Liver (tissue), 9 donors: ENCODE measurements around the gene CAPZB. TPM values are rescaled to one million over a fixed set of nuclear protein-coding genes. Genes with fewer than 3 reads are reported as not detected.

Source experiments
- DNase-seq: peaks from one replicate; pipeline ENCODE4 v3.0.0-alpha.2; 2017; ENCODE audit warnings: low spot score
- H3K27ac ChIP-seq, 2 donors: one replicate each; pipeline ENCODE4 v1.7.0; 2013; ENCODE audit warnings: inconsistent platforms in 2 of 2, low read length in 2 of 2, control low read depth in 1 of 2, low read depth in 1 of 2, mild to moderate bottlenecking in 1 of 2
- H3K27me3 ChIP-seq, 4 donors: one replicate each; pipeline versions ENCODE4 v1.6.1 to v1.7.0; 2013; ENCODE audit warnings: low read length in 3 of 4, inconsistent platforms in 1 of 4, mild to moderate bottlenecking in 1 of 4, moderate library complexity in 1 of 4; ENCODE audit not compliant: control insufficient read depth in 4 of 4, insufficient read depth in 4 of 4
- H3K36me3 ChIP-seq, 4 donors: one replicate each; pipeline versions ENCODE4 v1.6.1 to v1.7.0; 2013; ENCODE audit warnings: low read length in 3 of 4, mild to moderate bottlenecking in 3 of 4, low read depth in 1 of 4, moderate library complexity in 1 of 4; ENCODE audit not compliant: control insufficient read depth in 4 of 4, insufficient read depth in 3 of 4
- H3K4me1 ChIP-seq, 4 donors: one replicate each; pipeline versions ENCODE4 v1.6.1 to v1.7.0; 2013; ENCODE audit warnings: low read length in 3 of 4, mild to moderate bottlenecking in 3 of 4, moderate library complexity in 1 of 4; ENCODE audit not compliant: control insufficient read depth in 4 of 4, insufficient read depth in 4 of 4
- H3K4me3 ChIP-seq, 3 donors: one replicate each; pipeline versions ENCODE4 v1.6.1 to v1.7.0; 2013; ENCODE audit warnings: low read length in 3 of 3, control low read depth in 1 of 3, low read depth in 1 of 3, mild to moderate bottlenecking in 1 of 3
- H3K9ac ChIP-seq, 2 donors: one replicate each; pipeline ENCODE4 v1.7.0; 2013; ENCODE audit warnings: low read length in 2 of 2, mild to moderate bottlenecking in 2 of 2, moderate library complexity in 2 of 2, control low read depth in 1 of 2, low read depth in 1 of 2
- H3K9me3 ChIP-seq, 4 donors: one replicate each; pipeline versions ENCODE4 v1.6.1 to v1.7.0; 2013; ENCODE audit warnings: low read length in 3 of 4; ENCODE audit not compliant: control insufficient read depth in 4 of 4
- ATF3 ChIP-seq: IDR thresholded peaks from 2 replicates; pipeline ENCODE4 v1.6.1; 2016; ENCODE audit warnings: antibody characterized with exemption
- CTCF ChIP-seq: fragments of 150-350 bp; IDR thresholded peaks from 2 replicates; pipeline ENCODE4 v1.5.1; 2017; ENCODE audit warnings: improper control_type of control experiment, low read depth, low read length; ENCODE audit not compliant: missing input control
- EGR1 ChIP-seq, 2 donors: IDR thresholded peaks; 2 replicates each; pipeline ENCODE4 v1.6.1; 2016 to 2018; ENCODE audit warnings: antibody characterized with exemption in 2 of 2, low read depth in 2 of 2
- FOXA1 ChIP-seq: IDR thresholded peaks from 2 replicates; pipeline ENCODE4 v1.6.1; 2016; ENCODE audit warnings: antibody characterized with exemption
- FOXA2 ChIP-seq: IDR thresholded peaks from 2 replicates; pipeline ENCODE4 v1.6.1; 2016; ENCODE audit warnings: antibody characterized with exemption
- GABPA ChIP-seq, 2 donors: IDR thresholded peaks in 1 of 2; conservative IDR thresholded peaks in 1 of 2; 2 replicates each; pipeline ENCODE4 v1.6.1; 2016; ENCODE audit warnings: antibody characterized with exemption in 2 of 2, mild to moderate bottlenecking in 1 of 2, moderate library complexity in 1 of 2
- HNF4A ChIP-seq, 2 donors: conservative IDR thresholded peaks; 2 replicates each; pipeline ENCODE4 v1.6.1; 2016; ENCODE audit warnings: antibody characterized with exemption in 2 of 2, mild to moderate bottlenecking in 2 of 2
- HNF4G ChIP-seq: IDR thresholded peaks from 2 replicates; pipeline ENCODE4 v1.6.1; 2016; ENCODE audit warnings: antibody characterized with exemption
- JUND ChIP-seq, 2 donors: IDR thresholded peaks; 2 replicates each; pipeline ENCODE4 v1.6.1; 2016; ENCODE audit warnings: antibody characterized with exemption in 2 of 2
- MAX ChIP-seq: IDR thresholded peaks from 2 replicates; pipeline ENCODE4 v1.6.1; 2016; ENCODE audit warnings: antibody characterized with exemption
- NR2F2 ChIP-seq: IDR thresholded peaks from 2 replicates; pipeline ENCODE4 v1.6.1; 2016; ENCODE audit warnings: antibody characterized with exemption
- RAD21 ChIP-seq, 2 donors: IDR thresholded peaks; 2 replicates each; pipeline ENCODE4 v1.6.1; 2016; ENCODE audit warnings: antibody characterized with exemption in 2 of 2, mild to moderate bottlenecking in 2 of 2
- REST ChIP-seq: IDR thresholded peaks from 2 replicates; pipeline ENCODE4 v1.6.1; 2016; ENCODE audit warnings: antibody characterized with exemption, mild to moderate bottlenecking
- RXRA ChIP-seq, 2 donors: IDR thresholded peaks; 2 replicates each; pipeline ENCODE4 v1.6.1; 2017 to 2018; ENCODE audit warnings: antibody characterized with exemption in 2 of 2, mild to moderate bottlenecking in 1 of 2
- SP1 ChIP-seq: IDR thresholded peaks from 2 replicates; pipeline ENCODE4 v1.6.1; 2018; ENCODE audit warnings: antibody characterized with exemption, mild to moderate bottlenecking
- TAF1 ChIP-seq: conservative IDR thresholded peaks from 2 replicates; pipeline ENCODE4 v1.6.1; 2016; ENCODE audit warnings: antibody characterized with exemption, mild to moderate bottlenecking
- YY1 ChIP-seq: IDR thresholded peaks from 2 replicates; pipeline ENCODE4 v1.6.1; 2016; ENCODE audit warnings: antibody characterized with exemption, mild to moderate bottlenecking
- ZBTB33 ChIP-seq: IDR thresholded peaks from 2 replicates; pipeline ENCODE4 v1.6.1; 2016; ENCODE audit warnings: antibody characterized with exemption
- WGBS: extraction: QIAGEN DNeasy Blood & Tissue Kit; methylation state at CpG from one replicate; pipeline ENCODE4 v1.1.7; 2013; 5-methylcytosine and 5-hydroxymethylcytosine counted together
- polyA plus RNA-seq, 2 donors: library from polyadenylated mRNA; stranded (reverse) in 1 of 2; unstranded in 1 of 2; fragments of 200-250 nt in 1 of 2; fragments of >200 nt in 1 of 2; fragmentation: Nextera tagmentation in 1 of 2; extraction: Ambion mirVana in 1 of 2; gene quantifications; one replicate each; pipeline versions ENCODE4 v1.2.1 to v1.2.3, GENCODE V29; 2013 to 2015
- total RNA-seq, 2 donors: library from RNA; depleted of rRNA; stranded (reverse); fragments of >200 nt; gene quantifications; one replicate each; pipeline ENCODE4 v1.2.3, GENCODE V29; 2014
- donor health status: healthy.
- donor health status: healthy.
- donor health status: healthy.
- donor health status: healthy.
- donor health status: healthy.

CAPZB gene
- total and polyA plus RNA-seq, 4 donors, result 38.3 to 98.9 (median 51.1) TPM

- Histone ChIP-seq H3K4me3 (no peak overlapping the region), H3K36me3 (peaks cover 0 to 7% (median 3%) of the 10 kb centered on the region in 4 donors), H3K27me3 (no peaks in the 10 kb centered on the region), H3K4me1 (peaks cover 10 to 31% (median 23%) of the 10 kb centered on the region in 4 donors), H3K9ac (no peak overlapping the region), H3K27ac (peak overlapping the region; percentile 55 to 58), H3K9me3 (no peaks in the 10 kb centered on the region)
- WGBS, result 87% methylated on average over 13 of the region's 13 CpGs
- DNase-seq, result no peak
- no peak for TF ChIP-seq FOXA1
Measured at GRCh38 chr1:19449454-19450228, 35.7 kb downstream of the CAPZB start.

- peaks cover 10 to 27% (median 22%) of the 10 kb centered on the region in 4 donors for H3K4me1 ChIP-seq
Measured at GRCh38 chr1:19448491-19449439, 36.6 kb downstream of the CAPZB start.

More at GRCh38 chr1:19448491-19449439, 36.6 kb downstream of the CAPZB start:
- TF ChIP-seq SP1, result peak; percentile 25
- no peak for TF ChIP-seq FOXA1
- no peak for TF ChIP-seq EGR1 (IDR thresholded peaks at IDR 0.05; ENCODE audit: low read depth in 2 of 2)
- TF ChIP-seq HNF4A (conservative IDR thresholded peaks at IDR 0.05), result no peak
- no peak for TF ChIP-seq GABPA (IDR thresholded peaks at IDR 0.05 in 1 of 2, conservative IDR thresholded peaks at IDR 0.05 in 1 of 2)
- no peak for TF ChIP-seq JUND (IDR thresholded peaks at IDR 0.05)
- peak; percentile 32 to 39 for TF ChIP-seq RXRA (IDR thresholded peaks at IDR 0.05)
- peak; percentile 34 for TF ChIP-seq MAX
- peak in 1 of 2 donors; percentile 18 for TF ChIP-seq RAD21 (IDR thresholded peaks at IDR 0.05)
- no peak for TF ChIP-seq FOXA2
- no peak for TF ChIP-seq TAF1
- peak; percentile 98 for TF ChIP-seq NR2F2
- no peak for TF ChIP-seq YY1
- no peak for TF ChIP-seq HNF4G
- no peak for TF ChIP-seq CTCF
- TF ChIP-seq REST, result no peak
- no peak for TF ChIP-seq ZBTB33
- TF ChIP-seq ATF3, result no peak
- Histone ChIP-seq H3K27me3 (no peaks in the 10 kb centered on the region), H3K36me3 (peaks cover 0 to 7% (median 3%) of the 10 kb centered on the region in 4 donors), H3K9ac (no peak overlapping the region), H3K27ac (peak overlapping the region; percentile 58 to 72), H3K4me3 (no peak overlapping the region), H3K9me3 (no peaks in the 10 kb centered on the region)
- 67% methylated on average over 19 of the region's 19 CpGs for WGBS
- no peak for DNase-seq
